ENCODE data around the gene ZG16B.

The ZG16B gene

GRCh38 chr16:2846511-2847310 is 16.6 kb downstream of the ZG16B start:
- no peaks in the 10 kb centered on the region for H3K36me3 ChIP-seq (ENCODE audit: control insufficient read depth in 2 of 2, insufficient read depth in 2 of 2, low read length in 2 of 2)
- H3K27ac ChIP-seq (ENCODE audit: low read length), result no peak overlapping the region
- H3K9ac ChIP-seq (ENCODE audit: low read length in 2 of 2), result no peak overlapping the region
- H3K4me3 ChIP-seq (ENCODE audit: low read length in 2 of 2), result no peak overlapping the region
- no peaks in the 10 kb centered on the region for H3K9me3 ChIP-seq (ENCODE audit: control insufficient read depth in 2 of 2, low read length in 2 of 2)
- H3K27me3 ChIP-seq (ENCODE audit: control insufficient read depth in 1 of 2, insufficient read depth in 2 of 2, low read length in 2 of 2), result peaks cover 11 to 17% of the 10 kb centered on the region in 2 donors
- peaks cover 5% of the 10 kb centered on the region for H3K4me1 ChIP-seq (ENCODE audit: control insufficient read depth, insufficient read depth, low read length)

DNA sequence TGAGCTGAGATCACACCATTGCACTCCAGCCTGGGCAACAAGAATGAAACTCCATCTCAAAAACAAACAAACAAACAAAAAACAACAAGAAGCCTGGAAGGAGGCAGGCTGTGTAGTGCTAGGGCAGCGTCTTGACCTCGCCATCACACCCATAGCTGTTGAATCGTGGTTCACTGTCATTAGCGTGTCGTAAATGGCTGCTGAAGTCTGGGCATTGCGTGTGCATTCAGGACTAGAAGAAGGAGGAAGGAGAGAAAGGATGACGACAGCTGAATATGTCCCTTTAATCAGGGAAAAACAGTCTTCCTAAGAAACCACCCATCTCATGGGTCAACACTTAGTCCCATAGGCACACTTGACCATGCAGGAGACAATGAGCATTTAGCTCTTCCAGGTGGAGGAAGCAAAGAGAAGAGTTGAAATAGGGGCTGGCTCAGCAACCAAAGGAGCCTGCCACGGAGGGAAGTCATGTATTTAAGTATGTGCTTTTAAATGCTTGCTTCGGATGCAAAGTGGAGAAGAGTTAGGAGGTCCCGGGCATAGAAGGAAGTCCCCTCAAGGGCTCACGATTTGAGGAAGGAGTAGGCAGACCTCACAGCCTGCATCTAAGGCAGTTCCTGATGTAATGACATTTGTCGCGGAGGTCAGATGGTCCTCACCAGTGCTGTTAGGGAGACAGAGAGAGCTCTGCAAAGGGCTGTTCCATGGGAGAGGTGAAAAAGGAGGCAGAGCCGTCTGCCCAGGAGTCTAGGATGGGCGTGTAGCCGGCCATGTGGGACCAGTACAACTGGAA is 19.0 kb downstream of the ZG16B start:
- Histone ChIP-seq H3K9me3 (ENCODE audit: control insufficient read depth in 2 of 2, low read length in 2 of 2) (peaks cover 0 to 5% of the 10 kb centered on the region in 2 donors), H3K27ac (ENCODE audit: low read length) (no peak overlapping the region), H3K9ac (ENCODE audit: low read length in 2 of 2) (no peak overlapping the region), H3K4me1 (ENCODE audit: control insufficient read depth, insufficient read depth, low read length) (no peaks in the 10 kb centered on the region), H3K36me3 (ENCODE audit: control insufficient read depth in 2 of 2, insufficient read depth in 2 of 2, low read length in 2 of 2) (no peaks in the 10 kb centered on the region), H3K27me3 (ENCODE audit: control insufficient read depth in 1 of 2, insufficient read depth in 2 of 2, low read length in 2 of 2) (peaks cover 19 to 20% of the 10 kb centered on the region in 2 donors), H3K4me3 (ENCODE audit: low read length in 2 of 2) (no peak overlapping the region)

DNA sequence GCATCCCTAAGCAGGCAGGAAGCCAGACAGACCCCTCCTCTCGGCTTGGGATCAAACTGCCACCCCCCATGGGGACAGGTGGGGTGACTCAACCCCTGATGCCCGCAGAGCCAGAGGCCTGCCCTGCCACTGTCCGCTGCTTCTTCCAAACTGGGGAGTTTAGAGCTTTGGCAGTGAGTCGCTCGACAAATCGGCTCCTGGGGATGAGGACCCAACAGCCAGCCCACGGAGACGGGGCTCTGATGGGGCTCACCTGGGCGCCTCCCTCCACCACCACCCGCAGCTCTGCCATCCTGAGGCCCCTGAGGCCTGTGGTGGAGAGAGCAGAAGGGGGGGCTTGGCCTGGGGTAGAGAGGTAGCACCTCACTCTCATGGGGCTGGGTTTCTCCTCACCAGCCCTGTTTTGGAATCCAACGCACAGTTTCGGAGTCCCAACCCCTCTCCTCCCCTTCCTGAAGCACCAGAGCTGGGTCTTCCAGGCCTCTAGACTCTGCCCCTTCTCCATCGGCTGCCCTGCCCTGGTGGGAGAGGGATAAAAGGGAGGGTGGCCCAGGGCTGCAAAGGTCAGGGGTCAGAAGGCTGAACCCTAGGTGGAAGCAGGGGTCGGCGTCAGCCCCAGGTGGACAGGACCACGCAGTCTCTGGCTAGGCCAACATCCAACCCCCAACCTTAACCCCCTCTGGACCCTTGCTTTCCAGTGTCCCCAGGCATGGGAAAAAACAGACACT is 22.1 kb downstream of the ZG16B start:
- H3K27ac ChIP-seq (ENCODE audit: low read length), result no peak overlapping the region
- no peaks in the 10 kb centered on the region for H3K4me1 ChIP-seq (ENCODE audit: control insufficient read depth, insufficient read depth, low read length)
- H3K9ac ChIP-seq (ENCODE audit: low read length in 2 of 2), result no peak overlapping the region
- H3K4me3 ChIP-seq (ENCODE audit: low read length in 2 of 2), result no peak overlapping the region
- peaks cover 4 to 8% of the 10 kb centered on the region in 2 donors for H3K9me3 ChIP-seq (ENCODE audit: control insufficient read depth in 2 of 2, low read length in 2 of 2)
- H3K27me3 ChIP-seq (ENCODE audit: control insufficient read depth in 1 of 2, insufficient read depth in 2 of 2, low read length in 2 of 2), result peaks cover 18 to 19% of the 10 kb centered on the region in 2 donors
- H3K36me3 ChIP-seq (ENCODE audit: control insufficient read depth in 2 of 2, insufficient read depth in 2 of 2, low read length in 2 of 2), result no peaks in the 10 kb centered on the region

GRCh38 chr16:2852731-2853507 is 22.8 kb downstream of the ZG16B start:
- H3K9me3 ChIP-seq (ENCODE audit: control insufficient read depth in 2 of 2, low read length in 2 of 2), result peaks cover 4 to 8% of the 10 kb centered on the region in 2 donors
- no peak overlapping the region for H3K27ac ChIP-seq (ENCODE audit: low read length)
- no peak overlapping the region for H3K9ac ChIP-seq (ENCODE audit: low read length in 2 of 2)
- no peak overlapping the region for H3K4me3 ChIP-seq (ENCODE audit: low read length in 2 of 2)
- peaks cover 22 to 23% of the 10 kb centered on the region in 2 donors for H3K27me3 ChIP-seq (ENCODE audit: control insufficient read depth in 1 of 2, insufficient read depth in 2 of 2, low read length in 2 of 2)
- H3K36me3 ChIP-seq (ENCODE audit: control insufficient read depth in 2 of 2, insufficient read depth in 2 of 2, low read length in 2 of 2), result no peaks in the 10 kb centered on the region
- no peaks in the 10 kb centered on the region for H3K4me1 ChIP-seq (ENCODE audit: control insufficient read depth, insufficient read depth, low read length)

DNA sequence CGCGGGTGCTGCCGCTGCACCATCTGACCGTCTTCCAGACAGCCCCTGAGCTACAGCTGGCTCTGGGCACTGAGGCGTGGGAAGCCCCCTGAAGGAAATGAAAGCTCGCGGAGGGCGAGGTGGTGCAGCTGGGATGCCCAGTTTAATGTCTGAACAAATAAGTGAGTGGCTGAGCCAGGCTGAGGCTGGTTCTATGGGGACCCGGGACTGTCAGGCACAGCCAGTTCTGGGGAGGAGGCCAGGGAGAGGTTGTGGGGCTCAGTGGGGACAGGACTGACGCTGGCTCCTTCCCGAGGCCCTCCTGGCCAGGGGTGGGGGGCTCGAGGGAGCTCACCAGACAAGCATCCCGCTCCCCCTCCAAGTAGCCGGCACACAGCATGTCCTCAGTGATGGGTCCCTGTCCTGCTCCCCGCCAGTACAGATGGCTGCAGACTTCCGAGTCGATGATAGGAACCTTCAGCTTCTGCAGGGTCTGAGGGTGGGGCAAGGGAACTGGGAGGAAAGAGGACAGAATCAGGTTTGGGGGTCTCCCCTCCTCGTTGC is 23.5 kb downstream of the ZG16B start:
- H3K4me3 ChIP-seq (ENCODE audit: low read length in 2 of 2), result no peak overlapping the region
- H3K9ac ChIP-seq (ENCODE audit: low read length in 2 of 2), result no peak overlapping the region
- no peaks in the 10 kb centered on the region for H3K4me1 ChIP-seq (ENCODE audit: control insufficient read depth, insufficient read depth, low read length)
- no peaks in the 10 kb centered on the region for H3K36me3 ChIP-seq (ENCODE audit: control insufficient read depth in 2 of 2, insufficient read depth in 2 of 2, low read length in 2 of 2)
- peaks cover 4 to 8% of the 10 kb centered on the region in 2 donors for H3K9me3 ChIP-seq (ENCODE audit: control insufficient read depth in 2 of 2, low read length in 2 of 2)
- H3K27ac ChIP-seq (ENCODE audit: low read length), result no peak overlapping the region
- peaks cover 28 to 30% of the 10 kb centered on the region in 2 donors for H3K27me3 ChIP-seq (ENCODE audit: control insufficient read depth in 1 of 2, insufficient read depth in 2 of 2, low read length in 2 of 2)

GRCh38 chr16:2854700-2855309 is 24.7 kb downstream of the ZG16B start:
- peaks cover 4 to 8% of the 10 kb centered on the region in 2 donors for H3K9me3 ChIP-seq (ENCODE audit: control insufficient read depth in 2 of 2, low read length in 2 of 2)
- no peak overlapping the region for H3K27ac ChIP-seq (ENCODE audit: low read length)
- H3K27me3 ChIP-seq (ENCODE audit: control insufficient read depth in 1 of 2, insufficient read depth in 2 of 2, low read length in 2 of 2), result peaks cover 28 to 32% of the 10 kb centered on the region in 2 donors
- H3K9ac ChIP-seq (ENCODE audit: low read length in 2 of 2), result no peak overlapping the region
- H3K36me3 ChIP-seq (ENCODE audit: control insufficient read depth in 2 of 2, insufficient read depth in 2 of 2, low read length in 2 of 2), result no peaks in the 10 kb centered on the region
- H3K4me1 ChIP-seq (ENCODE audit: control insufficient read depth, insufficient read depth, low read length), result no peaks in the 10 kb centered on the region
- H3K4me3 ChIP-seq (ENCODE audit: low read length in 2 of 2), result no peak overlapping the region

GRCh38 chr16:2855536-2855935 is 25.4 kb downstream of the ZG16B start:
- Histone ChIP-seq H3K27ac (ENCODE audit: low read length) (no peak overlapping the region), H3K27me3 (ENCODE audit: control insufficient read depth in 1 of 2, insufficient read depth in 2 of 2, low read length in 2 of 2) (peaks cover 29 to 35% of the 10 kb centered on the region in 2 donors), H3K9ac (ENCODE audit: low read length in 2 of 2) (no peak overlapping the region), H3K4me1 (ENCODE audit: control insufficient read depth, insufficient read depth, low read length) (no peaks in the 10 kb centered on the region), H3K36me3 (ENCODE audit: control insufficient read depth in 2 of 2, insufficient read depth in 2 of 2, low read length in 2 of 2) (no peaks in the 10 kb centered on the region), H3K9me3 (ENCODE audit: control insufficient read depth in 2 of 2, low read length in 2 of 2) (peaks cover 4 to 8% of the 10 kb centered on the region in 2 donors), H3K4me3 (ENCODE audit: low read length in 2 of 2) (no peak overlapping the region)

DNA sequence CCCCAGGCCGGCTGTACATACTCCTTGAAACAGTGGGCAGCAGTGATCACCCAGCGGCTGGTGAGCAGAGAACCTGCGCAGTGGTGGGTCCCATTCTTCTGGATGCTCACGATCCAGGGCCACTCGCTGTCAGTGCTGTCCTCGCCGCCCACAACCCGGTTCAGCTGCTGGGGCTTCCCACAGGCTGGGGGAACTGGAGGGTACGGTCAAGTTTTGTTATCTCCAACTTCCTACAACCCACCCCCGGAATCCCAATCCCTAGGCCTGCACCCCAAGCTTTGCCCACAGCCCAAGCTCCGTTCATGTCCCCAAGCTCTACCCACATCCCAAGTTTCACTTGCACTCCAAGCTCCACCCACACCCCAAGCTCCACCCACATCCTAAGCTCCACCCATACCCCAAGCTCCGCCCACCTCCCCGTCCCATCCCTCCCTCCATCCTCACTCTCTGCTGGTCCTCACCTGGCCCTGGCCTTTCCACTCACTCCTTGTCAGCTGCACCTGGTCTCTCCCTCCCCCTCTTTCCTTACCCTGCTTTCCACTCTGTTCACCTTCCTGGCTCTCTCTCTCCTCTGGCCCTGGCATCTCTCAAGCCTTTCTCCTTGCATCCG is 26.1 kb downstream of the ZG16B start:
- no peaks in the 10 kb centered on the region for H3K36me3 ChIP-seq (ENCODE audit: control insufficient read depth in 2 of 2, insufficient read depth in 2 of 2, low read length in 2 of 2)
- no peaks in the 10 kb centered on the region for H3K4me1 ChIP-seq (ENCODE audit: control insufficient read depth, insufficient read depth, low read length)
- H3K27ac ChIP-seq (ENCODE audit: low read length), result no peak overlapping the region
- H3K4me3 ChIP-seq (ENCODE audit: low read length in 2 of 2), result no peak overlapping the region
- peaks cover 4 to 8% of the 10 kb centered on the region in 2 donors for H3K9me3 ChIP-seq (ENCODE audit: control insufficient read depth in 2 of 2, low read length in 2 of 2)
- H3K9ac ChIP-seq (ENCODE audit: low read length in 2 of 2), result no peak overlapping the region
- peaks cover 29 to 38% of the 10 kb centered on the region in 2 donors for H3K27me3 ChIP-seq (ENCODE audit: control insufficient read depth in 1 of 2, insufficient read depth in 2 of 2, low read length in 2 of 2)

- no peak overlapping the region for H3K27ac ChIP-seq (ENCODE audit: low read length)
- H3K9me3 ChIP-seq (ENCODE audit: control insufficient read depth in 2 of 2, low read length in 2 of 2), result peaks cover 4 to 8% of the 10 kb centered on the region in 2 donors
- peaks cover 29 to 36% of the 10 kb centered on the region in 2 donors for H3K27me3 ChIP-seq (ENCODE audit: control insufficient read depth in 1 of 2, insufficient read depth in 2 of 2, low read length in 2 of 2)
- no peaks in the 10 kb centered on the region for H3K4me1 ChIP-seq (ENCODE audit: control insufficient read depth, insufficient read depth, low read length)
- no peak overlapping the region for H3K9ac ChIP-seq (ENCODE audit: low read length in 2 of 2)
- H3K4me3 ChIP-seq (ENCODE audit: low read length in 2 of 2), result no peak overlapping the region
- H3K36me3 ChIP-seq (ENCODE audit: control insufficient read depth in 2 of 2, insufficient read depth in 2 of 2, low read length in 2 of 2), result no peaks in the 10 kb centered on the region
Observed at GRCh38 chr16:2856686-2857450, 26.8 kb downstream of the ZG16B start.

All from stomach smooth muscle (tissue), 2 donors.